HCT116 (cell line): ENCODE measurements around the gene CDKL1. TPM values are rescaled to one million over a fixed set of nuclear protein-coding genes. Genes with fewer than 3 reads are reported as not detected.

ENCODE experiments used
- ATAC-seq: fragments of 200-7000 bp; cut with Tn5 transposase; 2 replicates; pipeline ENCODE4 v1.9.1; 2020; ENCODE audit warnings: mild to moderate bottlenecking, moderate library complexity
- BruUV-seq: library from RNA; stranded (reverse); fragments of 400-500 nt; replicated peaks from 2 replicates; lab custom pipeline; 2021; lab: Mats Ljungman, UMichigan
- CTCF ChIA-PET: fragments of 300-600 bp; sonication (Branson Sonifier 250); formaldehyde crosslinking; loops from one replicate; lab custom pipeline; 2021; ENCODE audit warnings: antibody characterized with exemption; lab: Charles Lee
- POLR2A ChIA-PET: fragments of 300-600, 350-600 bp; sonication (Branson Sonifier 250); formaldehyde crosslinking; loops from one replicate; lab custom pipeline; 2021; ENCODE audit warnings: antibody characterized with exemption; lab: Charles Lee
- RAD21 ChIA-PET, 2 experiments: fragments of 300-600 bp; sonication (Branson Sonifier 250); formaldehyde crosslinking; loops; one replicate each; lab custom pipeline; 2023; ENCODE audit warnings: low total read pairs in 2 of 2; ENCODE audit not compliant: uncharacterized antibody in 2 of 2, unreplicated experiment in 2 of 2, low non-redundant PET in 1 of 2; lab: Charles Lee
- DNase-seq: peaks from one replicate; pipeline ENCODE4 v3.0.0-alpha.2; 2010; ENCODE audit warnings: low read depth, low spot score
- H2AFZ ChIP-seq: fragments of 200-600 bp; shearing (Covaris generic), sonication (generic); 2 replicates; pipeline ENCODE4 v1.6.1; 2017; ENCODE audit warnings: low read depth, mixed run types, mixed read lengths, antibody characterized with exemption, low read length; ENCODE audit not compliant: poor library complexity, severe bottlenecking
- H3K27ac ChIP-seq: 2 replicates; pipeline ENCODE4 v1.5.1; 2012; ENCODE audit warnings: low read depth, low read length
- H3K27me3 ChIP-seq: fragments of 200-600 bp; sonication (generic); 2 replicates; pipeline ENCODE4 v1.6.1; 2016; ENCODE audit warnings: mixed run types, low read length, mixed read lengths; ENCODE audit not compliant: insufficient read depth
- H3K36me3 ChIP-seq, 2 experiments: fragments of 200-500 bp in 1 of 2; fragments of 200-600 bp in 1 of 2; sonication (Bioruptor generic) in 1 of 2; sonication (generic) in 1 of 2; 2 replicates each; pipeline versions ENCODE4 v1.5.1 to v1.6.1; 2014 to 2016; ENCODE audit warnings: low read length in 2 of 2, inconsistent platforms in 1 of 2, mixed read lengths in 1 of 2, mixed run types in 1 of 2; ENCODE audit not compliant: insufficient read depth in 2 of 2, control insufficient read depth in 1 of 2
- H3K4me1 ChIP-seq, 2 experiments: fragments of 200-600 bp in 1 of 2; sonication (generic) in 1 of 2; 2 replicates each; pipeline versions ENCODE4 v1.5.1 to v1.6.1; 2012 to 2017; ENCODE audit warnings: low read length in 2 of 2, inconsistent platforms in 1 of 2, mild to moderate bottlenecking in 1 of 2, mixed read lengths in 1 of 2, mixed run types in 1 of 2, moderate library complexity in 1 of 2; ENCODE audit not compliant: insufficient read depth in 2 of 2, control insufficient read depth in 1 of 2
- H3K4me2 ChIP-seq: fragments of 200-600 bp; sonication (generic); 2 replicates; pipeline ENCODE4 v1.6.1; 2017; ENCODE audit warnings: mixed run types, low read length, mixed read lengths
- H3K4me3 ChIP-seq, 2 experiments: fragments of 200-600 bp in 1 of 2; sonication (generic) in 1 of 2; replicated peaks in 1 of 2; 2 replicates each; pipeline ENCODE4 v1.5.1; 2011 to 2016; ENCODE audit warnings: low read length in 2 of 2, control low read depth in 1 of 2, low read depth in 1 of 2, mild to moderate bottlenecking in 1 of 2, mixed read lengths in 1 of 2, mixed run types in 1 of 2
- H3K79me2 ChIP-seq: fragments of 200-600 bp; sonication (generic); 2 replicates; pipeline ENCODE4 v1.6.1; 2017; ENCODE audit warnings: mild to moderate bottlenecking, mixed run types, low read length, moderate library complexity, mixed read lengths; ENCODE audit not compliant: insufficient read depth
- H3K9ac ChIP-seq: fragments of 200-600 bp; sonication (generic); 2 replicates; pipeline ENCODE4 v1.6.1; 2016; ENCODE audit warnings: low read length, mixed read lengths
- H3K9me2 ChIP-seq: fragments of 200-600 bp; sonication (generic), shearing (Covaris generic); 2 replicates; pipeline ENCODE4 v1.6.1; 2017; ENCODE audit warnings: mixed run types, mild to moderate bottlenecking, moderate library complexity; ENCODE audit not compliant: insufficient read depth
- H3K9me3 ChIP-seq, 2 experiments: fragments of 200-500 bp in 1 of 2; fragments of 200-600 bp in 1 of 2; sonication (Bioruptor generic) in 1 of 2; sonication (generic) in 1 of 2; 2 replicates each; pipeline ENCODE4 v1.6.1; 2014 to 2017; ENCODE audit warnings: low read length in 2 of 2, mixed read lengths in 2 of 2, inconsistent platforms in 1 of 2, low read depth in 1 of 2, mild to moderate bottlenecking in 1 of 2, mixed run types in 1 of 2, moderate library complexity in 1 of 2; ENCODE audit not compliant: control insufficient read depth in 1 of 2, insufficient read depth in 1 of 2
- H4K20me1 ChIP-seq: fragments of 200-600 bp; sonication (generic), shearing (Covaris generic); 2 replicates; pipeline ENCODE4 v1.6.1; 2017; ENCODE audit warnings: mixed run types, mild to moderate bottlenecking, moderate library complexity; ENCODE audit not compliant: insufficient read depth
- CBX3 ChIP-seq: IDR thresholded peaks from 2 replicates; pipeline ENCODE4 v1.6.1; 2012; ENCODE audit warnings: low read depth
- JUND ChIP-seq: IDR thresholded peaks from 2 replicates; pipeline ENCODE4 v1.6.1; 2012
- SIN3A ChIP-seq: IDR thresholded peaks from 2 replicates; pipeline ENCODE4 v1.6.1; 2012; ENCODE audit warnings: low read depth
- SRF ChIP-seq: IDR thresholded peaks from 2 replicates; pipeline ENCODE4 v1.6.1; 2012; ENCODE audit warnings: low read depth
- TCF7L2 ChIP-seq: IDR thresholded peaks from 2 replicates; pipeline ENCODE4 v1.7.0; 2011; ENCODE audit warnings: borderline replicate concordance, inconsistent platforms; ENCODE audit not compliant: insufficient read depth, insufficient read length; ENCODE audit errors: extremely low read depth
- YY1 ChIP-seq: IDR thresholded peaks from 2 replicates; pipeline ENCODE4 v1.6.1; 2011; ENCODE audit warnings: low read length, low read depth, moderate library complexity, mild to moderate bottlenecking; ENCODE audit not compliant: insufficient replicate concordance; ENCODE audit errors: extremely low read depth
- ZNF274 ChIP-seq: fragments of 200-500 bp; sonication (Bioruptor generic); IDR thresholded peaks from 2 replicates; pipeline ENCODE4 v1.6.1; 2014; ENCODE audit warnings: mild to moderate bottlenecking, low read depth, low read length, inconsistent platforms
- intact Hi-C: fragments of 100-400 bp; cut with micrococcal nuclease; formaldehyde crosslinking; loops from 2 replicates; pipeline ENCODE4 v1.10.0; 2022
- microRNA-seq: library from miRNA; unstranded; fragments of <30 nt; microRNA quantifications from one replicate; pipeline ENCODE4, GENCODE V29; 2016; ENCODE audit warnings: borderline number of aligned reads
- total RNA-seq: library from RNA; stranded (reverse); gene quantifications from one replicate; pipeline ENCODE4 v1.2.1, GENCODE V29; 2021; ENCODE audit not compliant: unreplicated experiment
- TF ChIP-seq, protein P1 (sequence below): IDR thresholded peaks from 2 replicates; pipeline ENCODE4 v1.6.1; 2012
- TF ChIP-seq, protein P2 (sequence below): IDR thresholded peaks from 2 replicates; pipeline ENCODE4 v1.6.1; 2012
- TF ChIP-seq, protein P3 (sequence below): IDR thresholded peaks from 2 replicates; pipeline ENCODE4 v1.6.1; 2011; ENCODE audit warnings: mild to moderate bottlenecking, low read length, moderate library complexity; ENCODE audit not compliant: insufficient replicate concordance; ENCODE audit errors: extremely low read depth

CDKL1 gene
- total RNA-seq, 1 experiment from 2014 or later, result 7.1 TPM

DNA sequence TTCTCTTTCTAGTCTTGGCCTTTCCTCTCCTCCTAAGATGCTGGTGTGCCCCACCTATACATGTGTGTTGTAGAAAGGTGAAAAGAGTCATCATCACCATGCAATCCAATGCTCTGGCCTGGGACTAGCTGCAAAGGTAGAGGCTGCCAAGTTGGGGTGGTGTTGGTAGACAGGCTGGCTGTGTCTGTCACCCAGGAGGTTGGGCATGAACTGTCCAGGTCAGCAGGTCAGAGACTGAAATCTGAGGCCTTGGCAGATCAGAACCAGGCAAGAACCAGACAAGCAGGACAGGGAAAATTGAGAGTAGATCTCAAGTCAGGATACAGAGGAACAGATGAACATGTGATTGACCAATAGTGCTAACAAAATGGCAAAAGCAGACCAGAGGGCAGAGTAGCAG lies 110.8 kb downstream of the CDKL1 start:
- no peaks in the 10 kb centered on the region for H3K9me3 ChIP-seq
- ChIA-PET POLR2A (no interaction called here), RAD21 (interaction anchor here in 1 of 2 experiments (0.6 kb wide), 1 partner anchor 84 kb away, joined by 3 read pairs; no protein-coding TSS in a partner anchor), CTCF (no interaction called here)
- BruUV-seq, result no TSS peak
- H3K4me1 ChIP-seq, result no peaks in the 10 kb centered on the region
- H3K4me3 ChIP-seq, result no peak overlapping the region
- no peak overlapping the region for H2AFZ ChIP-seq
- TF ChIP-seq TCF7L2 (no peak), CBX3 (no peak), SRF (no peak), SIN3A (no peak), ZNF274 (no peak), JUND (no peak), YY1 (no peak)
- TF ChIP-seq, protein P1, sequence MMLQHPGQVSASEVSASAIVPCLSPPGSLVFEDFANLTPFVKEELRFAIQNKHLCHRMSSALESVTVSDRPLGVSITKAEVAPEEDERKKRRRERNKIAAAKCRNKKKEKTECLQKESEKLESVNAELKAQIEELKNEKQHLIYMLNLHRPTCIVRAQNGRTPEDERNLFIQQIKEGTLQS, result no peak
- TF ChIP-seq, protein P2, sequence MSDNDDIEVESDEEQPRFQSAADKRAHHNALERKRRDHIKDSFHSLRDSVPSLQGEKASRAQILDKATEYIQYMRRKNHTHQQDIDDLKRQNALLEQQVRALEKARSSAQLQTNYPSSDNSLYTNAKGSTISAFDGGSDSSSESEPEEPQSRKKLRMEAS, result no peak
- TF ChIP-seq, protein P3, sequence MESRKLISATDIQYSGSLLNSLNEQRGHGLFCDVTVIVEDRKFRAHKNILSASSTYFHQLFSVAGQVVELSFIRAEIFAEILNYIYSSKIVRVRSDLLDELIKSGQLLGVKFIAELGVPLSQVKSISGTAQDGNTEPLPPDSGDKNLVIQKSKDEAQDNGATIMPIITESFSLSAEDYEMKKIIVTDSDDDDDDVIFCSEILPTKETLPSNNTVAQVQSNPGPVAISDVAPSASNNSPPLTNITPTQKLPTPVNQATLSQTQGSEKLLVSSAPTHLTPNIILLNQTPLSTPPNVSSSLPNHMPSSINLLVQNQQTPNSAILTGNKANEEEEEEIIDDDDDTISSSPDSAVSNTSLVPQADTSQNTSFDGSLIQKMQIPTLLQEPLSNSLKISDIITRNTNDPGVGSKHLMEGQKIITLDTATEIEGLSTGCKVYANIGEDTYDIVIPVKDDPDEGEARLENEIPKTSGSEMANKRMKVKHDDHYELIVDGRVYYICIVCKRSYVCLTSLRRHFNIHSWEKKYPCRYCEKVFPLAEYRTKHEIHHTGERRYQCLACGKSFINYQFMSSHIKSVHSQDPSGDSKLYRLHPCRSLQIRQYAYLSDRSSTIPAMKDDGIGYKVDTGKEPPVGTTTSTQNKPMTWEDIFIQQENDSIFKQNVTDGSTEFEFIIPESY, result no peak
- no peaks in the 10 kb centered on the region for H3K36me3 ChIP-seq
- H3K9ac ChIP-seq, result no peak overlapping the region
- intact Hi-C loops, result no loop called here
- H3K27me3 ChIP-seq, result no peaks in the 10 kb centered on the region
- no peaks in the 10 kb centered on the region for H4K20me1 ChIP-seq
- ATAC-seq (no peak), DNase-seq (no peak)
- H3K9me2 ChIP-seq, result no peaks in the 10 kb centered on the region
- no peaks in the 10 kb centered on the region for H3K79me2 ChIP-seq
- H3K27ac ChIP-seq, result no peak overlapping the region
- no peak overlapping the region for H3K4me2 ChIP-seq

Small RNAs within 50 kb of the gene (microRNA-seq; reads per million reads assigned to microRNA genes)
- 4.8 reads per million, percentile 9 among the genes with 10 or more reads in this experiment for gene MIR4504

Other genes with a start within 250 kb of the CDKL1 start
- gene SOS2, start 165.3 kb downstream of the CDKL1 start, total RNA-seq, result 11.7 TPM
- 16.9 TPM for gene L2HGDH, start 84.7 kb downstream of the CDKL1 start, total RNA-seq
- gene DMAC2L, start 84.6 kb downstream of the CDKL1 start, total RNA-seq, result 8.9 TPM
- 39.1 TPM for gene MAP4K5, start 135.7 kb upstream of the CDKL1 start, total RNA-seq
- 1.4 TPM for gene ATL1, start 163.3 kb upstream of the CDKL1 start, total RNA-seq